Upper lobe of left lung (tissue), 4 donors: ENCODE results near the gene WFDC1.

Source experiments
- CTCF ChIP-seq, 6 experiments: fragments of 450-650 bp in 4 of 6; fragments of 200-600 bp in 2 of 6; sonication (generic) in 2 of 6; IDR thresholded peaks; one replicate each; pipeline ENCODE4 v1.5.1; 2016 to 2019; ENCODE audit warnings: antibody characterized with exemption in 6 of 6
- EP300 ChIP-seq, 4 donors: sonication (generic); formaldehyde crosslinking; IDR thresholded peaks; one replicate each; pipeline ENCODE4 v1.5.1; 2017; ENCODE audit warnings: antibody characterized with exemption in 4 of 4, control low read depth in 2 of 4
- POLR2AphosphoS5 ChIP-seq, 2 donors: sonication (generic); formaldehyde crosslinking; IDR thresholded peaks; one replicate each; pipeline ENCODE4 v1.5.1; 2017; ENCODE audit warnings: antibody characterized with exemption in 2 of 2

DNA sequence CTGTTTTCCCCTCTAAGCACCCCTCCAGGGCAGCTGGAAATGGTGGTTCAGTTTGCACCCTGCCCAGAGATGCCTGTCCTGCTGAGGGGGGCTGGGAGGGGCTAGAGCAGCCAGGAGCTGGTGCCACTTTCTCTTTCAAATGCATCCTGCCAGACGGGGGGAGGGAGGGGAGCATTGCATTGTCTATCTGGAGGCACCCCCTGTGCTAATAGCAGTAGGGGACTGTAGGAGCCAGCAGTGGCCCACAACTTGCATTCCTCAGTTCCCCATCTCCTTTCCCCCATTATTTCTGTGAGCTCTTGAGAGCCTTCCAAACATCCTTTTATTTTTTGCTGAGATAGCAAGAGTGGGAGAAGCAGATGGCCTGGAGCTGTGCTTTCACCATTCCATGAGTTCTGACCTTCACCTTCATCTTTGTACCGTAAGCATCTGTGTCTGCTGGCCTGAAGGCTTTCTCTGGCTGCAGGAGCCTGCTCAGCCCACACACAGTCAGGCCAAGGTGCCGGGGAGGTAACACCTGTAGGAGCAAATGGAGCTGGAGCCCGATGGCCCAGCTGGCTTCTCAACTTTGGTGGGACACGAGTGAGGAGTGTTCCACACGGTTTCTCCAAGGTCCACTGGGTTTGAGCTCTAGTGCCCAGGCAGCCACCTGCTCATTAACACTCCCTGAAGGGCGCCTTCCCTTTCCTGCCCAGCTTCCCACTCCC is 5.2 kb downstream of the WFDC1 start:
- no peak for TF ChIP-seq CTCF (IDR thresholded peaks at IDR 0.05)
- TF ChIP-seq EP300 (IDR thresholded peaks at IDR 0.05) = no peak
- no peak for TF ChIP-seq POLR2AphosphoS5 (IDR thresholded peaks at IDR 0.05)
